ENCODE results near the gene GPR6. TPM values are rescaled to one million over a fixed set of nuclear protein-coding genes. Genes with fewer than 3 reads are reported as not detected.
A peak's percentile ranks its signal among the peaks of the same experiment; 100 is the strongest.

The GPR6 gene
- total RNA-seq, 6 donors from 2014 or later = not detected

- DNase-seq (peak in 1 of 2 donors; percentile 75), ATAC-seq (ENCODE audit: low FRiP score in 2 of 2) (peak in 1 of 2 donors; percentile 16)
- Histone ChIP-seq H3K36me3 (no peaks in the 10 kb centered on the region), H3K4me3 (no peak overlapping the region), H3K27ac (no peak overlapping the region), H3K4me1 (no peaks in the 10 kb centered on the region), H3K27me3 (peaks cover 0 to 25% (median 15%) of the 10 kb centered on the region in 4 donors), H3K9me3 (no peaks in the 10 kb centered on the region)
- TF ChIP-seq CTCF (IDR thresholded peaks at IDR 0.05) (no peak), POLR2A (IDR thresholded peaks at IDR 0.05) (no peak), EP300 (IDR thresholded peaks at IDR 0.05) (no peak), POLR2AphosphoS5 (IDR thresholded peaks at IDR 0.05) (no peak)
- WGBS, 2 donors = 14 to 22% methylated on average over 30 to 52 of the region's 81 CpGs
These were observed 1.2 kb downstream of the GPR6 start for GRCh38 chr6:109979033-109979921.

- H3K27me3 ChIP-seq = peaks cover 0 to 7% (median 4%) of the 10 kb centered on the region in 4 donors
- H3K36me3 ChIP-seq = no peaks in the 10 kb centered on the region
- no peaks in the 10 kb centered on the region for H3K9me3 ChIP-seq
- H3K27ac ChIP-seq = no peak overlapping the region
- no peak for TF ChIP-seq POLR2AphosphoS5 (IDR thresholded peaks at IDR 0.05)
- TF ChIP-seq POLR2A (IDR thresholded peaks at IDR 0.05) = no peak
- no peak for TF ChIP-seq CTCF (IDR thresholded peaks at IDR 0.05)
- no peak for TF ChIP-seq EP300 (IDR thresholded peaks at IDR 0.05)
- WGBS, 2 donors = 95 to 97% methylated on average over 2 of the region's 2 CpGs
- ATAC-seq (ENCODE audit: low FRiP score in 2 of 2) (no peak), DNase-seq (no peak)
- no peak overlapping the region for H3K4me3 ChIP-seq
- H3K4me1 ChIP-seq = no peaks in the 10 kb centered on the region
These were observed 6.3 kb downstream of the GPR6 start for GRCh38 chr6:109984410-109984809.

GRCh38 chr6:109987196-109987595 is 9.1 kb downstream of the GPR6 start:
- WGBS, 2 donors = 63 to 100% methylated on average over 1 of the region's 1 CpG
- Histone ChIP-seq H3K27me3 (no peaks in the 10 kb centered on the region), H3K9me3 (no peaks in the 10 kb centered on the region), H3K4me3 (no peak overlapping the region), H3K4me1 (no peaks in the 10 kb centered on the region), H3K27ac (no peak overlapping the region), H3K36me3 (no peaks in the 10 kb centered on the region)
- no peak for TF ChIP-seq CTCF (IDR thresholded peaks at IDR 0.05)
- TF ChIP-seq POLR2A (IDR thresholded peaks at IDR 0.05) = no peak
- no peak for TF ChIP-seq EP300 (IDR thresholded peaks at IDR 0.05)
- no peak for TF ChIP-seq POLR2AphosphoS5 (IDR thresholded peaks at IDR 0.05)
- ATAC-seq (ENCODE audit: low FRiP score in 2 of 2) = no peak
- no peak for DNase-seq

- H3K4me3 ChIP-seq = no peak overlapping the region
- no peaks in the 10 kb centered on the region for H3K4me1 ChIP-seq
- no peak for ATAC-seq (ENCODE audit: low FRiP score in 2 of 2)
- no peaks in the 10 kb centered on the region for H3K36me3 ChIP-seq
- no peak overlapping the region for H3K27ac ChIP-seq
- no peaks in the 10 kb centered on the region for H3K9me3 ChIP-seq
- 82 to 84% methylated on average over 4 of the region's 4 CpGs for WGBS, 2 donors
- no peaks in the 10 kb centered on the region for H3K27me3 ChIP-seq
- TF ChIP-seq POLR2AphosphoS5 (IDR thresholded peaks at IDR 0.05) (no peak), POLR2A (IDR thresholded peaks at IDR 0.05) (no peak), EP300 (IDR thresholded peaks at IDR 0.05) (no peak), CTCF (IDR thresholded peaks at IDR 0.05) (no peak)
- DNase-seq = no peak
These were observed 13.3 kb downstream of the GPR6 start for GRCh38 chr6:109991201-109992101.
